OCI-LY7 (cell line): ENCODE results near the gene KIF1A.

ENCODE experiments used
- CTCF ChIP-seq: fragments of 200-600 bp; sonication (generic); conservative IDR thresholded peaks from 2 replicates; pipeline ENCODE4 v1.5.1; 2014; ENCODE audit warnings: mild to moderate bottlenecking, antibody characterized with exemption, low read length, moderate library complexity, mixed read lengths
- EZH2phosphoT487 ChIP-seq: fragments of 200-600 bp; sonication (generic); IDR thresholded peaks from 2 replicates; pipeline ENCODE4 v1.6.1; 2018; ENCODE audit warnings: low read depth, borderline replicate concordance, mild to moderate bottlenecking, mixed run types, antibody characterized with exemption, low read length, moderate library complexity, mixed read lengths

GRCh38 chr2:240725266-240725665, 94.8 kb downstream of the KIF1A start:
- TF ChIP-seq CTCF (no peak), EZH2phosphoT487 (no peak)
